Activated CD8-positive, alpha-beta T cell treated with anti-CD3 and anti-CD28 coated beads, Interleukin-2, amount 10 ng/mL, durations not matched to agents 7 days and 5 days (primary cell): ENCODE data around the gene SIPA1. TPM values are rescaled to one million over a fixed set of nuclear protein-coding genes. Genes with fewer than 3 reads are reported as not detected.
"Not testable (repeated sequence)": the region's sequence is repeated elsewhere in the genome, so short reads cannot be mapped to it uniquely, and the experiment has no call there.

Source experiments
- ATAC-seq: fragments of 150-1000 bp; cut with Tn5 transposase; one replicate; pipeline ENCODE4 v1.10.0; 2021; ENCODE audit warnings: moderate library complexity
- CTCF ChIA-PET: fragments of 350-600 bp; sonication (Branson Sonifier 250); formaldehyde crosslinking; loops from one replicate; lab custom pipeline; 2021; ENCODE audit warnings: antibody characterized with exemption; lab: Charles Lee
- POLR2A ChIA-PET: fragments of 350-600 bp; sonication (Branson Sonifier 250); formaldehyde crosslinking; loops from one replicate; lab custom pipeline; 2021; ENCODE audit warnings: antibody characterized with exemption; lab: Charles Lee
- DNase-seq: peaks from one replicate; pipeline ENCODE4 v3.0.0-alpha.2; 2020
- H3K27ac Mint-ChIP-seq: one replicate; pipeline ENCODE4 v1.8.0; 2021; ENCODE audit warnings: mild to moderate bottlenecking, mixed read lengths
- H3K27me3 Mint-ChIP-seq: one replicate; pipeline ENCODE4 v1.8.0; 2021; ENCODE audit warnings: low read depth, mixed read lengths
- H3K36me3 Mint-ChIP-seq: one replicate; pipeline ENCODE4 v1.8.0; 2021; ENCODE audit warnings: low read depth, mixed read lengths
- H3K4me1 Mint-ChIP-seq: one replicate; pipeline ENCODE4 v1.8.0; 2021; ENCODE audit warnings: low read depth, mixed read lengths
- H3K4me3 Mint-ChIP-seq: one replicate; pipeline ENCODE4 v1.8.0; 2021; ENCODE audit warnings: mild to moderate bottlenecking, mixed read lengths
- H3K9me3 Mint-ChIP-seq: one replicate; pipeline ENCODE4 v1.8.0; 2022; ENCODE audit warnings: mixed read lengths; ENCODE audit not compliant: insufficient read depth
- total RNA-seq, 2 experiments: library from RNA; stranded (reverse); gene quantifications; one replicate each; pipeline ENCODE4 v1.2.3, GENCODE V29; 2021

SIPA1 gene
- total RNA-seq, 2 experiments from 2014 or later: 245 to 274 TPM

DNA sequence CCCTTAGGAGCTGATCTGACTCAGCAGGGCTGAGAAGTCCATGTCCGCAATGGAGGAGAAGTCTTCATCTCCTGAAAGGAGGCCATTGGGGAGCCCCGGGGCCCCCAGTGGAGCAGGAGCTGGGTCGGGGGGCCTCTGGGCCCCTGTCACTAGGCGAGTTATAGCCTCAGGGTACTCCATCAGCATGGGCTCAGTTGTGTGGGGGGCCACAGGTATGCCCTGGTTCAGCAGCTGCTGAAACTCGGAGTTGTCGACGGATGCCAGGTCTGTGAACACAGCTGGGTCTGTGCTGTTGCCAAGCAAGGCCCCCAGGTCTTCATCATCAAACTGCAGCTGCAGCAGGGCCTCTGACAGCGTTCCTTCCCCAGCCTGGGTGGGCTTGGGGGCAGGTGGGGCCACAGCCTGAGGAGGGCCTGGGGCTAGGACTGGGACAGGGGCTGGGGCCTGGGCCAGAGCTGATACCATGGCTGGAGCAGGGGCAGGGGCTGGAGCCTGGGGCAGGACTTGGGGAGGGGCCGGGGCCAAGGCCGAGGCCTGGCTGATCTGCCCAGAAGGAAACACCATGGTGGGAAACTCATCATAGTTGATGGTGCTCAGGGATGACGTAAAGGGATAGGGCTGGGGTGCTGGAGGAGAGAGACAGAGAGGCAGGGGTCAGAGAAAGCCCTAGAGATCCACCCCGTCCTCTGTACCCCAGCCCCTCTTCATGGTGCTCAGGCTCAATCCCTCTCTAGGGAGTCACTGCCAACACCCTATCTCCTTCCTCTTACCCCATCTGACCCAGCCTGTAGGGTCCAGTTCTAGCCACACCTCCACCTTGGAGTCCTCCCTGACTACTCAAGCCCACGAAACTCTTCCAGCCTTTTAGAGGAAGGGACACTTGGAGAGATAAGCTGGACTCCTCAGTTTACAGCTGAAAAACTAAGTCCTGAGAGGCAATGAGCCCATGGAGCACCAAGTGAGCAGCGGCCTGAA, 16.8 kb downstream of the SIPA1 start:
- Mint-ChIP-seq H3K36me3 (peaks cover 77% of the 10 kb centered on the region), H3K9me3 (no peaks in the 10 kb centered on the region), H3K4me1 (peaks cover 55% of the 10 kb centered on the region), H3K27me3 (no peaks in the 10 kb centered on the region), H3K27ac (peak overlapping the region; percentile 56), H3K4me3 (no peak overlapping the region)
- DNase-seq (no peak), ATAC-seq (no peak)
- ChIA-PET CTCF (interaction anchor here (0.7 to 2.8 kb wide), 4 partner anchors 8 to 28 kb away, joined by 3 to 25 read pairs (median 13); partner anchors contain the start of genes RELA and SIPA1), POLR2A (interaction anchor here (0.5 to 5.4 kb wide), 6 partner anchors 8 to 36 kb away, joined by 3 to 50 read pairs (median 4); partner anchors contain the start of genes RELA and SIPA1)

DNA sequence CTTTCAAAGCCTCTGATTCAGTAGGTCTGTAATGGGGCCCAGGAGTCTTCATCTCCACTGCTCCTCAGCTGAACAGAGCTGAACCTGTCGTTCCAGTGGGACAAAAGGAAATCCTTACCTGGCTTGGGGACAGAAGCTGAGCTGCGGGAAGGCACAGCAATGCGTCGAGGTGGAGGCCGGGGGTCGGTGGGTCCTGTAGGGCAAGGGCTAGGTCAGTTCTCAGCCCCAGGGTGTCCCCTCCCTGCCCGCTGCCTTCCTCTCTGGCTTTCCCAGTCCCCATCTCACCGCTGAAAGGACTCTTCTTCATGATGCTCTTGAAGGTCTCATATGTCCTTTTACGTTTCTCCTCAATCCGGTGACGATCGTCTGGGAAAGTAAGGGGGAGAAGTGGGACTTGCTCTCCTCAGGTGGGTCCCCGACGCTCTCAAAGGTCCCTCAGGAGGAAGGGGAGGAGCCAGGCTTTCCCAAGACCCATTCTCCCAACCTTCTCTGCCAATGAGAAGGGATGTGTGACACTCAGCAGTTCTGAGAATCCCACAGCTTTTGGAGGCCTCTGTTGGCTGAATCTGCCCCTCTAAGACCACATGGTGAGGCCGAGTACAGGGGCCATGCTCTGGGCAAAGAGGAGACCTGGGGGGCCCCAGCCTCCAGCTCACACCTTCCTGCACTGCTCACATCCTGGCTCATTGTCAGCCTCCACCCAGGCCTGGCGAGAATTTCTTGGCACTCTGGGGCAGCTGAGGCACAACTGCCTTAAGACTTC, 17.9 kb downstream of the SIPA1 start:
- ATAC-seq (no peak), DNase-seq (no peak)
- CTCF ChIA-PET: interaction anchor here (0.7 to 1.1 kb wide), 2 partner anchors 18 to 30 kb away, joined by 3 read pairs; partner anchors contain the start of gene SIPA1
- peak overlapping the region; percentile 56 for H3K27ac Mint-ChIP-seq
- peaks cover 81% of the 10 kb centered on the region for H3K36me3 Mint-ChIP-seq
- H3K9me3 Mint-ChIP-seq: no peaks in the 10 kb centered on the region
- H3K27me3 Mint-ChIP-seq: no peaks in the 10 kb centered on the region
- no peak overlapping the region for H3K4me3 Mint-ChIP-seq
- POLR2A ChIA-PET: interaction anchor here (0.5 to 5.4 kb wide), 2 partner anchors 16 to 32 kb away, joined by 4 to 50 read pairs; partner anchors contain the start of gene SIPA1
- H3K4me1 Mint-ChIP-seq: peaks cover 56% of the 10 kb centered on the region

DNA sequence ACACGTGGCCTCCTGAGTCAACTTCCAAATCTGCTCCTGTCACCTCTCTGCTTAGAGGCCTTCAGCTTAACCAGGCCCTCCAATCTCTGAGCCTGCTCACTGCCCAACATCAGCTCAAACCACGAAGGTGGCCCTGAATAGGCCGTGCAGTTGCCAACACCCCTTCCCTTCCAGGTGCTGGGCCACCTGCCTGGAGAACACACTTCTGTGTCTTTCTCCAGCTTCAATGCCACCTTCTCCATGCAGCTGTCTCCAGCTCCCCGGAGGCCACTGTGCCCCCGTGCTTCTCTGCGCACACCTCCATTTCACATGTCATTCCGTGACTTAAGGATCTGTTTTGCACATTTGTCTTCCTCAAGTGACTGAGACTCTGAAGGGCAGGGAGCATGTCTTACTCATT, 19.5 kb downstream of the SIPA1 start:
- ATAC-seq (no peak), DNase-seq (no peak)
- peaks cover 50% of the 10 kb centered on the region for H3K4me1 Mint-ChIP-seq
- ChIA-PET POLR2A (interaction anchor here (0.8 kb wide), 1 partner anchor 202 kb away, joined by 3 read pairs; no protein-coding TSS in a partner anchor), CTCF (interaction anchor here (1.0 kb wide), 1 partner anchor 25 kb away, joined by 3 read pairs; no protein-coding TSS in a partner anchor)
- H3K36me3 Mint-ChIP-seq: peaks cover 75% of the 10 kb centered on the region
- H3K27ac Mint-ChIP-seq: no peak overlapping the region
- H3K9me3 Mint-ChIP-seq: no peaks in the 10 kb centered on the region
- no peaks in the 10 kb centered on the region for H3K27me3 Mint-ChIP-seq
- no peak overlapping the region for H3K4me3 Mint-ChIP-seq

- Mint-ChIP-seq H3K27me3 (no peaks in the 10 kb centered on the region), H3K36me3 (peaks cover 68% of the 10 kb centered on the region), H3K9me3 (no peaks in the 10 kb centered on the region), H3K27ac (no peak overlapping the region), H3K4me3 (no peak overlapping the region), H3K4me1 (peaks cover 42% of the 10 kb centered on the region)
- ChIA-PET POLR2A (interaction anchor here (0.6 to 1.8 kb wide), 5 partner anchors 15 to 201 kb away, joined by 3 to 5 read pairs (median 3); partner anchors contain the start of gene SIPA1), CTCF (interaction anchor here (0.8 to 1.4 kb wide), 2 partner anchors 32 to 226 kb away, joined by 3 to 4 read pairs; no protein-coding TSS in a partner anchor)
- DNase-seq: no peak
- ATAC-seq: no peak
These were observed 20.5 kb downstream of the SIPA1 start for GRCh38 chr11:65658174-65659021.

DNA sequence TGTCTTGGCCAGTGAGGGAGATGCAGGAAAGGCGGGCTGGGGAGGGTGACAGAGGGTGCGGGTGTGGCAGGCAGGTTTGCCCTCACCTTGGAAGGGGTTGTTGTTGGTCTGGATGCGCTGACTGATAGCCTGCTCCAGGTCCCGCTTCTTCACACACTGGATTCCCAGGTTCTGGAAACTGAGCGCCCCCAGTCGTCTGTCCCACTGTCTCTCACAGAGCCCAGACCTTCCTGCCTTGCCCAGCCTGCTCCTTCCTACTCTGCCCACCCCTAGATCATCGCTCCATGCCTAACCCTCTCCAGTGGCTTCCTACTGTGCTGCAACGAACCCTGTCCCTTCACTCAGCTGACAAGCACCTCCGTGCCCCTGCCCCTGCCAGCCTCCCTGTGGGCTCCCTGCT, 22.1 kb downstream of the SIPA1 start:
- peak overlapping the region; percentile 13 for H3K27ac Mint-ChIP-seq
- no peaks in the 10 kb centered on the region for H3K27me3 Mint-ChIP-seq
- ChIA-PET CTCF (interaction anchor here (1.3 kb wide), 1 partner anchor 34 kb away, joined by 4 read pairs; no protein-coding TSS in a partner anchor), POLR2A (interaction anchor here (1.8 kb wide), 1 partner anchor 22 kb away, joined by 5 read pairs; the partner anchor contains the start of gene SIPA1)
- ATAC-seq: no peak
- peaks cover 59% of the 10 kb centered on the region for H3K36me3 Mint-ChIP-seq
- peaks cover 35% of the 10 kb centered on the region for H3K4me1 Mint-ChIP-seq
- H3K9me3 Mint-ChIP-seq: no peaks in the 10 kb centered on the region
- H3K4me3 Mint-ChIP-seq: no peak overlapping the region
- DNase-seq: no peak

- CTCF ChIA-PET: interaction anchor here (1.3 kb wide), 1 partner anchor 35 kb away, joined by 4 read pairs; no protein-coding TSS in a partner anchor
- H3K27me3 Mint-ChIP-seq, ATAC-seq, H3K9me3 Mint-ChIP-seq, DNase-seq: not testable (repeated sequence)
- Mint-ChIP-seq H3K36me3 (peaks cover 50% of the 10 kb centered on the region), H3K27ac (peak overlapping the region; percentile 39), H3K4me3 (peak overlapping the region; percentile 81), H3K4me1 (peaks cover 35% of the 10 kb centered on the region)
- POLR2A ChIA-PET: interaction anchor here (1.3 to 3.6 kb wide), 2 partner anchors 8 to 46 kb away, joined by 3 to 27 read pairs; partner anchors contain the start of gene PCNX3
These were observed 23.0 kb downstream of the SIPA1 start for GRCh38 chr11:65660908-65661307.

DNA sequence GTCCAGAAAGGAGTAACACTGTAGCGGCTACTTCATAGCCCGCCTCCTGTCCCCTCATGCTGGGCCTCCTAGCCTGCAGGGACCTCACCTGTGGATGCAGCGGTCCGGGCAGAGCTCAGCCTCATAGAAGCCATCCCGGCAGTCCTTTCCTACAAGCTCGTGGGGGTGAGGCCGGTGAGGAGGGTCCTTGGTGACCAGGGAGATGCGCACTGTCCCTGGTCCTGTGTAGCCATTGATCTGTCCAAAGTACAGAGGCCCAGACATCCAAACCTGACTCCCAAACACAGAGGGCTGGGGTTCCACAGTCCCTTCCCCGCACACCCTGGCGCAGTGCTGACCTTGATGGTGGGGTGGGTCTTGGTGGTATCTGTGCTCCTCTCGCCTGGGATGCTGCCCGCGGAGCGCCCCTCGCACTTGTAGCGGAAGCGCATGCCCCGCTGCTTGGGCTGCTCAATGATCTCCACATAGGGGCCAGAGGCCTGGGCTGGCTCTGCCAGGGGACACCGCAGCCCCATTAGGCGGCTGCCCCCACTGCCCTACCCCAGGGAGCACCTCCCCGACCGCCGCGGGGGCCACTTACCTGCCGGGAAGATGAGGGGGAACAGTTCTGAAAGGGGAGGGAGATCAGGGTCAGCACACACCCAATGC, 23.8 kb downstream of the SIPA1 start:
- POLR2A ChIA-PET: interaction anchor here (1.1 to 3.6 kb wide), 3 partner anchors 9 to 47 kb away, joined by 3 to 27 read pairs (median 3); partner anchors contain the start of gene PCNX3
- peaks cover 44% of the 10 kb centered on the region for H3K36me3 Mint-ChIP-seq
- H3K4me3 Mint-ChIP-seq: peak overlapping the region; percentile 81
- CTCF ChIA-PET: interaction anchor here (2.3 kb wide), 1 partner anchor 8 kb away, joined by 10 read pairs; no protein-coding TSS in a partner anchor
- no peak for ATAC-seq
- no peak for DNase-seq
- H3K9me3 Mint-ChIP-seq: no peaks in the 10 kb centered on the region
- no peaks in the 10 kb centered on the region for H3K27me3 Mint-ChIP-seq
- H3K4me1 Mint-ChIP-seq: peaks cover 35% of the 10 kb centered on the region
- peak overlapping the region; percentile 73 for H3K27ac Mint-ChIP-seq

- POLR2A ChIA-PET: interaction anchor here (0.6 to 3.6 kb wide), 10 partner anchors 9 to 419 kb away, joined by 3 to 27 read pairs (median 3); partner anchors contain the start of genes PCNX3 and SIPA1
- peak overlapping the region; percentile 73 for H3K27ac Mint-ChIP-seq
- CTCF ChIA-PET: interaction anchor here (1.0 to 2.3 kb wide), 5 partner anchors 9 to 360 kb away, joined by 3 to 10 read pairs (median 5); partner anchors contain the start of gene KAT5
- H3K4me1 Mint-ChIP-seq: peaks cover 32% of the 10 kb centered on the region
- DNase-seq (no peak), ATAC-seq (no peak)
- no peaks in the 10 kb centered on the region for H3K27me3 Mint-ChIP-seq
- H3K4me3 Mint-ChIP-seq: peak overlapping the region; percentile 81
- H3K9me3 Mint-ChIP-seq: no peaks in the 10 kb centered on the region
- peaks cover 38% of the 10 kb centered on the region for H3K36me3 Mint-ChIP-seq
These were observed 24.4 kb downstream of the SIPA1 start for GRCh38 chr11:65662247-65662798.

GRCh38 chr11:65662799-65663638, 25.1 kb downstream of the SIPA1 start, which contains the start of gene RELA:
Gene RELA (minus strand): TSS chr11:65662916. CDS start chr11:65662832, 84 bp downstream.
- POLR2A ChIA-PET: interaction anchor here (0.6 to 3.6 kb wide), 13 partner anchors 10 to 418 kb away, joined by 3 to 27 read pairs (median 3); partner anchors contain the start of genes PCNX3 and SIPA1
- H3K4me3 Mint-ChIP-seq: peak within 1 kb of the TSS; percentile 81
- peaks cover 30% of the 10 kb centered on the region for H3K4me1 Mint-ChIP-seq
- H3K27me3 Mint-ChIP-seq: no peaks in the 10 kb centered on the region
- peak; percentile 84 for ATAC-seq
- H3K27ac Mint-ChIP-seq: peak within 1 kb of the TSS; percentile 91
- CTCF ChIA-PET: interaction anchor here (0.7 to 2.3 kb wide), 6 partner anchors 9 to 359 kb away, joined by 3 to 10 read pairs (median 4); partner anchors contain the start of genes KAT5 and PCNX3
- H3K9me3 Mint-ChIP-seq: no peaks in the 10 kb centered on the region
- peaks cover 31% of the 10 kb centered on the region for H3K36me3 Mint-ChIP-seq
- peak; percentile 91 for DNase-seq
